GM12865 (cell line): ENCODE data around the gene PWP1.
"Not testable (repeated sequence)": the region's sequence is repeated elsewhere in the genome, so short reads cannot be mapped to it uniquely, and the experiment has no call there.

Experiments used
- DNase-seq: peaks from one replicate; pipeline ENCODE4 v3.0.0; 2010; ENCODE audit warnings: low read depth
- H3K4me3 ChIP-seq: 2 replicates; pipeline ENCODE4 v1.5.1; 2011; ENCODE audit warnings: mild to moderate bottlenecking, low read depth, low read length, control low read depth
- CTCF ChIP-seq: IDR thresholded peaks from 2 replicates; pipeline ENCODE4 v1.5.1; 2011; ENCODE audit warnings: low read length, control low read depth, low read depth, inconsistent platforms; ENCODE audit not compliant: insufficient read depth; ENCODE audit errors: missing control alignments

Gene PWP1

GRCh38 chr12:107681836-107682820, 3.5 kb upstream of the PWP1 start:
- no peak overlapping the region for H3K4me3 ChIP-seq
- no peak for TF ChIP-seq CTCF
- no peak for DNase-seq

- TF ChIP-seq CTCF: no peak
- H3K4me3 ChIP-seq: peak overlapping the region; percentile 99; the same call in 1 of the 2 replicates
- DNase-seq: no peak
These were observed 1.4 kb upstream of the PWP1 start for GRCh38 chr12:107684029-107684795.

- peak overlapping the region; percentile 99 for H3K4me3 ChIP-seq
- no peak for TF ChIP-seq CTCF
- peak; percentile 51 for DNase-seq
These were observed 624 bp upstream of the PWP1 start for GRCh38 chr12:107684990-107685359.

GRCh38 chr12:107695772-107696171, 10.2 kb downstream of the PWP1 start:
- not testable (repeated sequence) for H3K4me3 ChIP-seq
- peak; percentile 21 for TF ChIP-seq CTCF
- peak; percentile 25 for DNase-seq

GRCh38 chr12:107702106-107702505, 16.5 kb downstream of the PWP1 start:
- DNase-seq: peak; percentile 53
- TF ChIP-seq CTCF: no peak

GRCh38 chr12:107704041-107704440, 18.4 kb downstream of the PWP1 start:
- TF ChIP-seq CTCF: no peak
- no peak overlapping the region for H3K4me3 ChIP-seq
- DNase-seq: no peak

More at GRCh38 chr12:107702106-107702505, 16.5 kb downstream of the PWP1 start:
- H3K4me3 ChIP-seq: no peak overlapping the region

- not testable (repeated sequence) for DNase-seq, H3K4me3 ChIP-seq
These were observed 19.9 kb downstream of the PWP1 start for GRCh38 chr12:107705522-107705921.
